Fibroblast of lung (primary cell): ENCODE measurements around the gene HMCN2.
A peak's percentile ranks its signal among the peaks of the same experiment; 100 is the strongest.

Experiments
- EZH2 ChIP-seq: IDR thresholded peaks from 2 replicates; pipeline ENCODE4 v1.5.1; 2012; ENCODE audit warnings: low read length, control low read depth, mild to moderate bottlenecking; ENCODE audit errors: missing control alignments
- TF ChIP-seq, protein P1 (sequence below), 2 donors: IDR thresholded peaks in 1 of 2; conservative IDR thresholded peaks in 1 of 2; 1 replicate in 1 of 2; 2 replicates in 1 of 2; pipeline ENCODE4 v1.5.1; 2011 to 2012; ENCODE audit warnings: low read length in 2 of 2, control low read depth in 1 of 2, inconsistent platforms in 1 of 2, low read depth in 1 of 2, mild to moderate bottlenecking in 1 of 2

DNA sequence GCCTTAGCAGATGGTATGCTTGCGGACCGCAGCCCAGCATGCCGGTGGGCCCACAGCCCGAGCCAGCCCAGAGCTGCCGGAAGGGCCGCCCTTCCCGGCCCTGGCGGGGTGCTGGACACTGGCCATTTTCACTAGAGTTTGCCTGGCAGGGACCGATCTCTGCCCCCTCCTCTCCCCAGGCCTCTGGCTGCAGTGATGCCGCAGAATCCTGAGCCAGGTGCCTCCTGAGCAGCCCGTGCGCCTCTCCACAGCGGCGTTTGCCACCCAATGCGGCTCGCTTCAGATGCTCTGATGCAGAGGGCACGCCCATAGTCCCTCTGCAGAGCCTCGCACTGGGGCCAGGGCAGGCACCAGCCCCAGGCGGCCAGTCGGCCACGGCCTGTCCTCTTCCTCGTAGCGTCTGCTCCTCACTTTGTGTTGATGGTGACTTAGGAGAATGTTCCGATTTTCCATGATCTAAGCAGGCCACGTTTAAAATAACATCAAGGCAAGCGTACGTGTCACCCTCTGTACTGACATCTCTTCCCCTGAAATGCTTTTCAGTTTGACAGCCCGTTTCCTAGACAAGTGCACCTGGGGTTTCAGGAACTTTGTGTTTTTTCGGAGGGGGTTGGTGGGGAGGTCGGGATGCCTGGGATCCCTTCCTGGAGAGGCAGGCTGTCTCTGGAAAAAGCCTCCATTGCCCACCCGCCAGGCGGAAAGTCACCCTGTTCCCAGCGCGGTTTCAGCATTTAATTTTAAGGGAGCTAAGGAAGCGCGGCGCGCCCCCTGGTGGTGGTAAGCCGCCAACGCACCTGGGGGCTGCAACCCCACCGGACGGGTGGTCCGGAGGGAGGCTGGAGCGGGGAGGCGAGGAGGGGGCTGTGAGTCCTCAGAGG, 29.8 kb upstream of the HMCN2 start:
- TF ChIP-seq, protein P1, sequence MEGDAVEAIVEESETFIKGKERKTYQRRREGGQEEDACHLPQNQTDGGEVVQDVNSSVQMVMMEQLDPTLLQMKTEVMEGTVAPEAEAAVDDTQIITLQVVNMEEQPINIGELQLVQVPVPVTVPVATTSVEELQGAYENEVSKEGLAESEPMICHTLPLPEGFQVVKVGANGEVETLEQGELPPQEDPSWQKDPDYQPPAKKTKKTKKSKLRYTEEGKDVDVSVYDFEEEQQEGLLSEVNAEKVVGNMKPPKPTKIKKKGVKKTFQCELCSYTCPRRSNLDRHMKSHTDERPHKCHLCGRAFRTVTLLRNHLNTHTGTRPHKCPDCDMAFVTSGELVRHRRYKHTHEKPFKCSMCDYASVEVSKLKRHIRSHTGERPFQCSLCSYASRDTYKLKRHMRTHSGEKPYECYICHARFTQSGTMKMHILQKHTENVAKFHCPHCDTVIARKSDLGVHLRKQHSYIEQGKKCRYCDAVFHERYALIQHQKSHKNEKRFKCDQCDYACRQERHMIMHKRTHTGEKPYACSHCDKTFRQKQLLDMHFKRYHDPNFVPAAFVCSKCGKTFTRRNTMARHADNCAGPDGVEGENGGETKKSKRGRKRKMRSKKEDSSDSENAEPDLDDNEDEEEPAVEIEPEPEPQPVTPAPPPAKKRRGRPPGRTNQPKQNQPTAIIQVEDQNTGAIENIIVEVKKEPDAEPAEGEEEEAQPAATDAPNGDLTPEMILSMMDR (conservative IDR thresholded peaks at IDR 0.05 in 1 of 2, IDR thresholded peaks at IDR 0.05 in 1 of 2; ENCODE audit: low read depth in 1 of 2, low read length in 2 of 2), result peak; percentile 92 to 97
- TF ChIP-seq EZH2, result no peak
